Ovary (tissue), 3 donors: ENCODE data around the gene SETD6.

Experiments used
- POLR2A ChIP-seq: fragments of 450-650 bp; IDR thresholded peaks from one replicate; pipeline ENCODE4 v1.6.1; 2017; ENCODE audit warnings: antibody characterized with exemption, mild to moderate bottlenecking, moderate library complexity
- TF ChIP-seq, protein P1 (sequence below), 3 donors: fragments of 450-650 bp in 2 of 3; fragments of 200-600 bp in 1 of 3; IDR thresholded peaks; one replicate each; pipeline versions ENCODE4 v1.5.1 to v1.8.0; 2016 to 2022; ENCODE audit warnings: antibody characterized with exemption in 3 of 3, mild to moderate bottlenecking in 1 of 3
- donor health status: DM: no; HTN: no; CAD: no.

DNA sequence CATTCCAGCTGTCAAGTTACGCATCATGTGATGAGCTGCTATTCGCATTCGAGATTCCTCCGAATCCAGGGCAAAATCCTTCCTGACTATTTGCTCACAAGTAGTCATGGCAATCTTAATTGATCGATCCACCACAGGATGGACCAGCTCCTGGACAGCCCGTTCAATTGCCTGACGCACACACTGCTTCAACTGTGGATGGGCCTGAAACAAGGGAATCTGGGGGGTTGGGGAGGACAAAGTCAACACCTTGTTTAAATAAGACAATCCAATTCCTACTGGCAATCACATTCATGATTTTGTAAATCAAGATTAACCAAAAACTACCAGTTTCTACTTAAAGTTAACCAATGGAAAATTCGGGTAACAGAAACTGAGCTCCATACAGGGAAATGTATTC lies 28.4 kb downstream of the SETD6 start:
- TF ChIP-seq POLR2A: no peak
- TF ChIP-seq, protein P1, sequence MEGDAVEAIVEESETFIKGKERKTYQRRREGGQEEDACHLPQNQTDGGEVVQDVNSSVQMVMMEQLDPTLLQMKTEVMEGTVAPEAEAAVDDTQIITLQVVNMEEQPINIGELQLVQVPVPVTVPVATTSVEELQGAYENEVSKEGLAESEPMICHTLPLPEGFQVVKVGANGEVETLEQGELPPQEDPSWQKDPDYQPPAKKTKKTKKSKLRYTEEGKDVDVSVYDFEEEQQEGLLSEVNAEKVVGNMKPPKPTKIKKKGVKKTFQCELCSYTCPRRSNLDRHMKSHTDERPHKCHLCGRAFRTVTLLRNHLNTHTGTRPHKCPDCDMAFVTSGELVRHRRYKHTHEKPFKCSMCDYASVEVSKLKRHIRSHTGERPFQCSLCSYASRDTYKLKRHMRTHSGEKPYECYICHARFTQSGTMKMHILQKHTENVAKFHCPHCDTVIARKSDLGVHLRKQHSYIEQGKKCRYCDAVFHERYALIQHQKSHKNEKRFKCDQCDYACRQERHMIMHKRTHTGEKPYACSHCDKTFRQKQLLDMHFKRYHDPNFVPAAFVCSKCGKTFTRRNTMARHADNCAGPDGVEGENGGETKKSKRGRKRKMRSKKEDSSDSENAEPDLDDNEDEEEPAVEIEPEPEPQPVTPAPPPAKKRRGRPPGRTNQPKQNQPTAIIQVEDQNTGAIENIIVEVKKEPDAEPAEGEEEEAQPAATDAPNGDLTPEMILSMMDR (IDR thresholded peaks at IDR 0.05): no peak
